ENCODE data around the gene TBC1D7.

TBC1D7 gene

DNA sequence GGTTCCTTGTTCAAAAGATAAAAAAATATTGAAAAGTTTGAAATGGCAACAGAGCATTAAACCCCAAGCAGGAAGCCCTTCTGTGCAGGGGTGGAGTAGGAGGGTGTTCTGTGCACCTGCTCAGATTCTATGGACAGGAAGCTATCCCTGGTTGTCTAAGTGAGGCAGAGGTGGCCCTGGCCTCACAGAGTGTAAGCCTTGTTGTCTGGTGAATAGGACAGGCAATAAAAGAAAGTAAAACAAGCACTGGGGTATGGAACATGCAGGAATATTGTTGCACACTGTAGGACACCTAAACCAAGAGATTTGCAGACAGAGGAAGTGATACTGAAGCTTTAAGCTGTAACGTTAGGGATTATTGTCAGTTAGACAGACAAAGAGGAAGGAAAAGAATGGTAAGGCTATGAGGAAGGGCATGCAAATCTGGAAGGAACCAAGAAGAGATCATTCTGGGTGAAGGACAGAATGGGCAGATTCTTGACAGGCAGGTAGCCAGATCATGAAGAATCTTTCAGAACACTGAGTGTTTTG is 66.8 kb downstream of the TBC1D7 start:
- DNase-seq (ENCODE audit: low read depth) = peak; percentile 64
- TF ChIP-seq MYC (IDR thresholded peaks at IDR 0.05; ENCODE audit: low read depth, low read length) = no peak
- no peak for TF ChIP-seq POLR2A (IDR thresholded peaks at IDR 0.05; ENCODE audit: extremely low read depth, insufficient read length)
- TF ChIP-seq, protein P1, sequence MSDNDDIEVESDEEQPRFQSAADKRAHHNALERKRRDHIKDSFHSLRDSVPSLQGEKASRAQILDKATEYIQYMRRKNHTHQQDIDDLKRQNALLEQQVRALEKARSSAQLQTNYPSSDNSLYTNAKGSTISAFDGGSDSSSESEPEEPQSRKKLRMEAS (IDR thresholded peaks at IDR 0.05; ENCODE audit: low read depth, low read length) = no peak
- TF ChIP-seq, protein P2, sequence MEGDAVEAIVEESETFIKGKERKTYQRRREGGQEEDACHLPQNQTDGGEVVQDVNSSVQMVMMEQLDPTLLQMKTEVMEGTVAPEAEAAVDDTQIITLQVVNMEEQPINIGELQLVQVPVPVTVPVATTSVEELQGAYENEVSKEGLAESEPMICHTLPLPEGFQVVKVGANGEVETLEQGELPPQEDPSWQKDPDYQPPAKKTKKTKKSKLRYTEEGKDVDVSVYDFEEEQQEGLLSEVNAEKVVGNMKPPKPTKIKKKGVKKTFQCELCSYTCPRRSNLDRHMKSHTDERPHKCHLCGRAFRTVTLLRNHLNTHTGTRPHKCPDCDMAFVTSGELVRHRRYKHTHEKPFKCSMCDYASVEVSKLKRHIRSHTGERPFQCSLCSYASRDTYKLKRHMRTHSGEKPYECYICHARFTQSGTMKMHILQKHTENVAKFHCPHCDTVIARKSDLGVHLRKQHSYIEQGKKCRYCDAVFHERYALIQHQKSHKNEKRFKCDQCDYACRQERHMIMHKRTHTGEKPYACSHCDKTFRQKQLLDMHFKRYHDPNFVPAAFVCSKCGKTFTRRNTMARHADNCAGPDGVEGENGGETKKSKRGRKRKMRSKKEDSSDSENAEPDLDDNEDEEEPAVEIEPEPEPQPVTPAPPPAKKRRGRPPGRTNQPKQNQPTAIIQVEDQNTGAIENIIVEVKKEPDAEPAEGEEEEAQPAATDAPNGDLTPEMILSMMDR (IDR thresholded peaks at IDR 0.05; ENCODE audit: low read depth, low read length) = no peak
- no peak overlapping the region for H3K4me3 ChIP-seq (ENCODE audit: low read depth, low read length)

DNA sequence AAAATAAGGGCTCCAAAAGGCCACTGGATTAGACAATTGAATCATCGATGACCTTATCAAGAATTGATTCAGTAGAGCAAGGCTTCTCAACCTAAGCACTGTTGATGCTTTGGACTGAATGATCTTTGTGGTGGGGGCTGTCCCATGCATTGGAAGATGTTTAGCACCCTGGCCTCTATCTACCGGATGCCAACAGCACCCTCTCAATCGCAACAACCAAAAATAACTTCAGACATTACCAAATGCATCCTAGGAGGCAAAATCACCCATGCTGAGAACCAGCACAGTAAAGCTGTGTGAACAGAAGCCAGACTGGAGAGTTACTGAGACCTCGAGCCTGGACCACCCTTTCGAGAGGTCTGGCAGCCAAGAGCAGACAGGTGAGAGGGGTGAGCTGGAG is 67.5 kb downstream of the TBC1D7 start:
- no peak overlapping the region for H3K4me3 ChIP-seq (ENCODE audit: low read depth, low read length)
- TF ChIP-seq, protein P2 (IDR thresholded peaks at IDR 0.05; ENCODE audit: low read depth, low read length) = no peak
- TF ChIP-seq MYC (IDR thresholded peaks at IDR 0.05; ENCODE audit: low read depth, low read length) (no peak), POLR2A (IDR thresholded peaks at IDR 0.05; ENCODE audit: extremely low read depth, insufficient read length) (no peak)
- TF ChIP-seq, protein P1 (IDR thresholded peaks at IDR 0.05; ENCODE audit: low read depth, low read length) = no peak
- DNase-seq (ENCODE audit: low read depth) = no peak

DNA sequence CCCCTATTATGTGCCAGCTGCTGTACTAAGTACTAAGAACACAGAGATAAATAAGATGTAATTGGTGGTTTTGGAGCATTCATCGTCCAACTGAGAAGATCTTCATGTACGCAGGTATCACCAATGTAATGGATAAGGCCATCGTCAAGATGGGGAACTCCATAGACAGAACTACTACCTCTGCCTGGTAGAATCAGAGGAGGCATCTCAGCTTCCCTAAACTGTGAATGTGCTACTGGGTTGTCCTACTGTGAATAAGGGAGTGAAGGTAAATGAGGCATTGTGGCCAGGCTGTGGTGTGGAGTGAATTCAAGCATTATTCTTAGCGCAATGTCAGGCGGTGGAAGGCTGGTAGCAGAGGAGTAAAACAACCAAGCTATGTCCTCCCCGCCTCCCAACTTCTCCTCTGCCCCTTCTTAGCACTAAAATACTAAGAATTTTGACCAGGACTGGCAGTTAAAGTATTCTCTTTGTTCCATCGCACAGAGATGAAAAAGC is 68.2 kb downstream of the TBC1D7 start:
- no peak for DNase-seq (ENCODE audit: low read depth)
- no peak overlapping the region for H3K4me3 ChIP-seq (ENCODE audit: low read depth, low read length)
- TF ChIP-seq, protein P1 (IDR thresholded peaks at IDR 0.05; ENCODE audit: low read depth, low read length) = no peak
- TF ChIP-seq POLR2A (IDR thresholded peaks at IDR 0.05; ENCODE audit: extremely low read depth, insufficient read length) (no peak), MYC (IDR thresholded peaks at IDR 0.05; ENCODE audit: low read depth, low read length) (no peak)
- TF ChIP-seq, protein P2 (IDR thresholded peaks at IDR 0.05; ENCODE audit: low read depth, low read length) = no peak

DNA sequence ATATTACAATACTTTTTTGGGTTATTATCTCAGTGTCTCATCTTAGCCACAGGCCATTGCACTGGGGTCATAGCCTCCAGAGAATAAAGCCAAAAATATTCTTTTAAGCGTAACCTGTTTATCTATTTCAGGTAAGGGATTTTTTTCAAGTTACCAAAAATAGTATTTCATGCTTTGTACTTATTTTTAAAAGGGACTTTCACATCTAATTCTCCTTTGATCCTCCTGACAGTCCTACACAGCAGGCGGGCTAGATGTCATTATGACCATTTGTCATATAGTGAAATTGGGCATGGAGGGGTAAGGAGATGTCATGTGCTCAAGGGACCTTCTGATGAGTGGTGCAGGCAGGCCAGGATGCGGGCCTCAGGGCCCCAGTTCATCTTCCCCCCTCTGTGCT is 68.9 kb downstream of the TBC1D7 start:
- TF ChIP-seq POLR2A (IDR thresholded peaks at IDR 0.05; ENCODE audit: extremely low read depth, insufficient read length) (no peak), MYC (IDR thresholded peaks at IDR 0.05; ENCODE audit: low read depth, low read length) (no peak)
- TF ChIP-seq, protein P2 (IDR thresholded peaks at IDR 0.05; ENCODE audit: low read depth, low read length) = no peak
- TF ChIP-seq, protein P1 (IDR thresholded peaks at IDR 0.05; ENCODE audit: low read depth, low read length) = no peak

DNA sequence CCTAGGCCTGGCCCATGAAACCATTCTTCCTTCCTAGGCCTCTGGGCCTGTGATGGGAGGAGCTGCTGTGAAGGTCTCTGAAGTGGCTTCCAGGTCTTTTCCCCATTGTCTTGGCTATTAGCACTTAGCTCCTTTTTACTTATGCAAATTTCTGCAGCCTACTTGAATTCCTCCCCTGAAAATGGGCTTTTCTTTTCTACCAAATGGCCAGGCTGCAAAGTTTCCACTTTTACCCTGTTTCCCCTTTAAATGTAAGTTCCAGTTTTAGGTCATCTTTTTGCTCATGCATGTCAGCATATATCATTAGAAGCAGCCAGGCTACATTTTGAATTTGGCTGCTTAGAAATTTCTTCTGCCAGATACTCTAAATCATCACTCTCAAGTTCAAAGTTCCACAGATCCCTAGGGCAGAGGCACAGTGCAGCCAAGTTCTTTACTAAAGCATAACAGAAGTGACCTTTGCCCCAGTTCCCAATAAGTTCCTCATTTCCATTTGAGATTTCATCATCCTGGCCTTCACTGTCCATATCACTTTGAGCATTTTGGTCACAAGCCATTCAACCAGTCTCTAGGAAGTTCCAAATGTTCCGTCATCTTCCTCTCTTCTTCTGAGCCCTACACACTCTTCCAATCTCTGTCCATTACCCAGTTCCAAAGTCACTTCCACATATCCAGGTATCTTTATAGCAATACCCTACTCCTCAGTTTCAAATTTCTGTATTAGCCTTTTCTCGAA is 71.9 kb downstream of the TBC1D7 start:
- no peak overlapping the region for H3K4me3 ChIP-seq (ENCODE audit: low read depth, low read length)
- TF ChIP-seq, protein P2 (IDR thresholded peaks at IDR 0.05; ENCODE audit: low read depth, low read length) = no peak
- TF ChIP-seq MYC (IDR thresholded peaks at IDR 0.05; ENCODE audit: low read depth, low read length) (no peak), POLR2A (IDR thresholded peaks at IDR 0.05; ENCODE audit: extremely low read depth, insufficient read length) (no peak)
- TF ChIP-seq, protein P1 (IDR thresholded peaks at IDR 0.05; ENCODE audit: low read depth, low read length) = no peak
- DNase-seq (ENCODE audit: low read depth) = peak; percentile 43

More for the DNA sequence above, 68.9 kb downstream of the TBC1D7 start:
- no peak for DNase-seq (ENCODE audit: low read depth)
- no peak overlapping the region for H3K4me3 ChIP-seq (ENCODE audit: low read depth, low read length)

Data from NB4 (cell line).